Chondrocyte (in vitro differentiated cells): ENCODE data around the gene SFXN5. TPM values are rescaled to one million over a fixed set of nuclear protein-coding genes. Genes with fewer than 3 reads are reported as not detected.

Experiments
- DNase-seq: peaks from one replicate; pipeline ENCODE4 v3.0.0; 2021; ENCODE audit warnings: mixed read lengths, low spot score
- H3K27ac Mint-ChIP-seq: one replicate; pipeline ENCODE4 v1.8.0; 2021; ENCODE audit warnings: mild to moderate bottlenecking, moderate library complexity, mixed read lengths; ENCODE audit not compliant: unreplicated experiment
- H3K27me3 Mint-ChIP-seq: 2 replicates; pipeline ENCODE4 v1.8.0; 2021; ENCODE audit warnings: low read depth, mixed read lengths
- H3K36me3 Mint-ChIP-seq: 2 replicates; pipeline ENCODE4 v1.8.0; 2021; ENCODE audit warnings: low read depth, mixed read lengths
- H3K4me1 Mint-ChIP-seq: 2 replicates; pipeline ENCODE4 v1.8.0; 2021; ENCODE audit warnings: low read depth, mild to moderate bottlenecking, mixed read lengths
- H3K4me3 Mint-ChIP-seq: one replicate; pipeline ENCODE4 v1.8.0; 2021; ENCODE audit warnings: mild to moderate bottlenecking, moderate library complexity, mixed read lengths; ENCODE audit not compliant: unreplicated experiment
- H3K9me3 Mint-ChIP-seq: 2 replicates; pipeline ENCODE4 v1.8.0; 2021; ENCODE audit warnings: low read depth, mixed read lengths
- total RNA-seq: library from RNA; stranded (reverse); gene quantifications from 3 replicates; pipeline ENCODE4 v1.2.1, GENCODE V29; 2021
- TF ChIP-seq, protein P1 (sequence below): fragments of 200-600 bp; sonication (generic); IDR thresholded peaks from 2 replicates; pipeline ENCODE4 v1.5.0; 2021; ENCODE audit warnings: antibody characterized with exemption, mild to moderate bottlenecking, moderate library complexity

The SFXN5 gene
- total RNA-seq, 1 donor from 2014 or later = 10.6 TPM

DNA sequence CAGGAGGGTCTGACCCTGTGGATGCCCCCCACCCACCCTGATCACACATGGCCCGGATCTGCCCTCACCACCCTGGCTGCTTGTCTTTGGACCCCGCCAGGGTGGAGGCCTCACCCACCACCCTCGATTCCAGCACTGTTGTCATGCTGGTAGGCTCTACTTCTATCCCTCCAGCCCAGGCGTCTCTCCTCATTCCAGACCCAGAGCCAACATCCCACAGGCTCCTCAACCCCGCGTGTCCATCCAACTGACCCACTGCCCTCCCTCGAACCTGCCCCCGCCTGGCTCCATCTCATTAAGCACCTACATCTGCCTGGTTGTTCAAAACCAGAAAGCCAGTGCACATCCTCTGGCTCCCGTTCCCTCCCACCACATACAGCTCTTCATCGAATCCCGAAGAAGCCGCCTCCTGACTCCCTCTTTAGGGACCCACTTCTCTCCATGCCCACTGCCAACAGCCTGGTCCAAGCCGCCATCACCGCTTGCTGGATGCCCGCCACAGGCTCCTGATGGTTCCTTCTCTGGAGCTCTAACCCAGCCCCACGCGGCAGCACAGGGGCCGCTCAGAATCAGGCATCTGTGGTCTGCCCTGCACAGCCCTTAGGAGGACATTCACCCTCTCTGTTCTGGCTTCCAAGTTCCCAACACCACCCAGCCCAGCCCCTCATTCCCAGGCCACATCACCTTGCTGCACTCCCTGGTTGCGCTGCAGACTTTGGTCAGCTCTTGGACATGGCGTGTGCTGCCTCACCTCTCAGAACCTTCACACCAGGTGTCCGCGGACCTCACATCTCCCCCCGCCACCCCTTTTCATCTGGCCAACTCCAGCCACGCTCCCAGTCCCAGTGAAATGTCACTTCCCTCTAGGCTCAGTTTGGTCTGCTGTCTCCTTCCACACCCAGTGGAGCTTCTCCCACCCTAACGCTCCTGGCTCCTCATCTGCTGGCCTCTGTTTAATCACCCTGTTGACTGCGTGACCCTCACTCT lies 111.2 kb downstream of the SFXN5 start:
- Mint-ChIP-seq H3K27me3 (no peaks in the 10 kb centered on the region), H3K27ac (no peak overlapping the region), H3K36me3 (peaks cover 16% of the 10 kb centered on the region), H3K4me3 (no peak overlapping the region), H3K9me3 (no peaks in the 10 kb centered on the region), H3K4me1 (peaks cover 6% of the 10 kb centered on the region)
- TF ChIP-seq, protein P1, sequence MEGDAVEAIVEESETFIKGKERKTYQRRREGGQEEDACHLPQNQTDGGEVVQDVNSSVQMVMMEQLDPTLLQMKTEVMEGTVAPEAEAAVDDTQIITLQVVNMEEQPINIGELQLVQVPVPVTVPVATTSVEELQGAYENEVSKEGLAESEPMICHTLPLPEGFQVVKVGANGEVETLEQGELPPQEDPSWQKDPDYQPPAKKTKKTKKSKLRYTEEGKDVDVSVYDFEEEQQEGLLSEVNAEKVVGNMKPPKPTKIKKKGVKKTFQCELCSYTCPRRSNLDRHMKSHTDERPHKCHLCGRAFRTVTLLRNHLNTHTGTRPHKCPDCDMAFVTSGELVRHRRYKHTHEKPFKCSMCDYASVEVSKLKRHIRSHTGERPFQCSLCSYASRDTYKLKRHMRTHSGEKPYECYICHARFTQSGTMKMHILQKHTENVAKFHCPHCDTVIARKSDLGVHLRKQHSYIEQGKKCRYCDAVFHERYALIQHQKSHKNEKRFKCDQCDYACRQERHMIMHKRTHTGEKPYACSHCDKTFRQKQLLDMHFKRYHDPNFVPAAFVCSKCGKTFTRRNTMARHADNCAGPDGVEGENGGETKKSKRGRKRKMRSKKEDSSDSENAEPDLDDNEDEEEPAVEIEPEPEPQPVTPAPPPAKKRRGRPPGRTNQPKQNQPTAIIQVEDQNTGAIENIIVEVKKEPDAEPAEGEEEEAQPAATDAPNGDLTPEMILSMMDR = no peak
- peak; percentile 84 for DNase-seq

DNA sequence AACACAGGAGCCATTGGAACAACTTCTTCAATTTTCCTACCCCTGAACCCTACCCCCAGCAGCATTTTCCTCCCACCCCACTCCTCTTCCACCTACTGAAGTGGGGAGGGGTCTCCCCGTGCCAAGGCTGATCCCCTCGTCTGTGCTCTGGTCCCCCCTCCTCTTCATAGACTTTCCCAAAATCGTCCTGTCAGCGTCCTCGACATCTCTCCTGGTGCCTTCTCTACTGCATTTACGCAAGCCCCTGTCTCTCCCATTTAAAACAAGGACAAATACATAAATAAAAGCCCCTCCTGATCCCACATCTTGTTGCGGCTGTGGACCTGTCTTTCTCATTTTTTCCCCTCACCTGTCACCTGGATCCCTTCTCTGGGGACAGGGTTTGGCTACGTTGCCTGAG lies 112.0 kb downstream of the SFXN5 start:
- H3K4me1 Mint-ChIP-seq = peaks cover 6% of the 10 kb centered on the region
- no peak overlapping the region for H3K27ac Mint-ChIP-seq
- peaks cover 16% of the 10 kb centered on the region for H3K36me3 Mint-ChIP-seq
- H3K4me3 Mint-ChIP-seq = no peak overlapping the region
- H3K9me3 Mint-ChIP-seq = no peaks in the 10 kb centered on the region
- DNase-seq = no peak
- TF ChIP-seq, protein P1 = no peak
- H3K27me3 Mint-ChIP-seq = no peaks in the 10 kb centered on the region

DNA sequence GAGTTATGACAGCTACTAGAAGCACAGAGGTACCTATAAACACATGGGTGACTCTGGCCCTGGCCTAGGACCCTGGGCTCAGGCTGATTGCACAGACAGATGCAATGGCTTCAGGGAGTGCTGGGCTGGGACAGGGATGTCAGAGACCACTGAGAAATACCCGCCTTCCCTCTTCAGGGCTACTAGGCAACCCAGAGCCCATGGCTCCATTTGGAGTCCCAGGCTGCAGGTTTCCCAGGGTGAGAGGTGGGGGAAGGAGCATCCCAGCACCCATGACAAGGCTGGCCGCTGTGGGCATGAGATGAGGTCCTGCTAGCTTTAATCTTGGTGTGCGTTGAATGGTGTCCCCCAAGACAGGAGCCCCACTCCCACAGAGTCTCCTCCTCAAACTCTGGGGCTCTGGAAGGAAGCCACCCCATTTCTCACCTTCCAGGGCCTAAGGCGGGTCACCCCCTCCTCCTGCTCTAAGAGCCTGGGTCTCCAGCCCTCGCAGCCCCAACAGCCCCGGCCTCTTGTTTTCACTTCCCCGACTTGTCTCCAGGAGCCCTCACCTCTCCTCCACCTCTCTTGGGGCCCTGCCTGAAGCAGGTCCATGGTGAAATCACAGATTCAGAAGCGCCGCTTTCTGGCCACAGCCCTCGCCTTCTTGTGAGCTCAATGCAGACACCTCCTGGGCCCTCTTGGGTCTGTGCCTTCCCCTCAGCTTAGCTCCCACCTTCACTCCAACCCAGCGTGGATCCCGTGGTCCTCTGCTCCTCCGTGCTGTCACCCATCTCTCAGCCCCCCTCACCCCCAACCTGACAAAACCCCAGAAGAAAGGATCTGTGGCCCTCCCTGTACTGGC lies 112.7 kb downstream of the SFXN5 start:
- no peak overlapping the region for H3K27ac Mint-ChIP-seq
- H3K4me3 Mint-ChIP-seq = no peak overlapping the region
- H3K36me3 Mint-ChIP-seq = peaks cover 16% of the 10 kb centered on the region
- TF ChIP-seq, protein P1 = no peak
- H3K27me3 Mint-ChIP-seq = no peaks in the 10 kb centered on the region
- H3K4me1 Mint-ChIP-seq = peaks cover 6% of the 10 kb centered on the region
- no peaks in the 10 kb centered on the region for H3K9me3 Mint-ChIP-seq
- peak; percentile 70 for DNase-seq

DNA sequence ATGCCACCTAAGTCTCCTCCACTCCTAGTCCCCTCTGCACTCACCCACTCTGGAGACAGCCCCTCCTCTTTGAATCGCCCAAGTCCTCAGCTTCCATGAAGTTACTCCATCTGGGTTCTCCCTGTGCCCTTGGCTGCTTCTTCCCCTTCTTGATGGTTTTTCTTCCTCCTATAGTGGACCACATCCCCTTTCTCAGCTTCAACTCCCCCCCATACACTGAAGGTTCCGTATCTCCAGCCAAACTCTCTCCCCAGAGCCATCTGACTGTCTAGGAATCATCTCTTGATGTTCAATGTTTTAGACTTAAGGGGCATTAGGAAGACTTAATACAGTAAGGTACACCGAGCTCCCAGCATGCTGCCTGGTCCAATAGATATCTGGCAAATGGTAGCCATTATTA lies 114.6 kb downstream of the SFXN5 start:
- H3K4me3 Mint-ChIP-seq = no peak overlapping the region
- H3K9me3 Mint-ChIP-seq = no peaks in the 10 kb centered on the region
- H3K27me3 Mint-ChIP-seq = no peaks in the 10 kb centered on the region
- no peak overlapping the region for H3K27ac Mint-ChIP-seq
- no peak for DNase-seq
- H3K36me3 Mint-ChIP-seq = peaks cover 19% of the 10 kb centered on the region
- TF ChIP-seq, protein P1 = no peak
- no peaks in the 10 kb centered on the region for H3K4me1 Mint-ChIP-seq

DNA sequence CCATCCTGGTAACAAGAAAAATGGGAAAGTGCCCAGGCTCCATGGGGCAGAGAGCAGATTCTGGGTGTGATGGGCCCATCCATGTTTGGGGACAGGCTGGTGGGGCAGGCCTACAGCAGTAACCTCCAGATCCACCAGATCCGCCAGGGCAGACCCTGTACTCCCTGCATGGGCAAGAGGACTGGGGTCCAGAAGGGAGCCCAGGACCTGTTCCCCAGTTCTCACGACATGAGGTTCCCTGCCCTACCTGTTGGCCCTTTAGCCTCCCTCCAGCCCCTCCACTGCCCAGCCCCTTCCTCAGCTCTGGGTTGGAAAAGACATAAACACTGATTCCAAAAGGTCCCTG lies 115.5 kb downstream of the SFXN5 start:
- Mint-ChIP-seq H3K27me3 (no peaks in the 10 kb centered on the region), H3K4me3 (no peak overlapping the region), H3K36me3 (peaks cover 19% of the 10 kb centered on the region), H3K27ac (no peak overlapping the region), H3K4me1 (no peaks in the 10 kb centered on the region), H3K9me3 (no peaks in the 10 kb centered on the region)
- DNase-seq = peak; percentile 42
- TF ChIP-seq, protein P1 = no peak
